ENCODE data around the gene AAGAB.
"Not testable (repeated sequence)": the region's sequence is repeated elsewhere in the genome, so short reads cannot be mapped to it uniquely, and the experiment has no call there.

Gene AAGAB

DNA sequence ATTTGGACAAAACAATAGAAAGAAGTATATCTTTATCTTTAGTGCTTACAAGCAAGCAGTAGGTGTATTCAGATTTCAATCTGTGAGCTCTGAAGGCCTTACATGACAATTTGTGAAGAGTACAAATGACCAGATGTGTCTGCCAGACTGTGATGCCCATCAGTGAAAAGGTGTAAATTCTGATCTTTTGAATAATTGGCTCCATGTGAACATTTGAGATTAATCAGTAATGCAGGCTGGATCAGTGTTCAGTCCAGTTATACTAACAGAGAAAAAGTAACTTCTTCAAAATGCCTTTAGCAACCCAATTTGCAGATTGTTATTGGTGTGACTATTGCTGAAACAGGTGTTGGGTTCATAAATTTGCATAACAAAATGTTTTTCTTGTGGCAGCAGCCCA lies 5.3 kb upstream of the AAGAB start:
- Histone ChIP-seq H3K27ac (no peak overlapping the region), H3K36me3 (ENCODE audit: control insufficient read depth, insufficient read depth, low read length) (no peaks in the 10 kb centered on the region), H3K27me3 (ENCODE audit: control insufficient read depth, insufficient read depth, low read length) (no peaks in the 10 kb centered on the region), H3K79me2 (no peaks in the 10 kb centered on the region), H3K4me1 (peaks cover 3% of the 10 kb centered on the region), H3K4me3 (ENCODE audit: low read depth, low read length) (no peak overlapping the region), H3K9ac (no peak overlapping the region), H2AFZ (no peak overlapping the region), H3K9me3 (ENCODE audit: control insufficient read depth, low read length) (no peaks in the 10 kb centered on the region), H3K4me2 (ENCODE audit: low read length) (no peak overlapping the region)
- TF ChIP-seq, protein P1, sequence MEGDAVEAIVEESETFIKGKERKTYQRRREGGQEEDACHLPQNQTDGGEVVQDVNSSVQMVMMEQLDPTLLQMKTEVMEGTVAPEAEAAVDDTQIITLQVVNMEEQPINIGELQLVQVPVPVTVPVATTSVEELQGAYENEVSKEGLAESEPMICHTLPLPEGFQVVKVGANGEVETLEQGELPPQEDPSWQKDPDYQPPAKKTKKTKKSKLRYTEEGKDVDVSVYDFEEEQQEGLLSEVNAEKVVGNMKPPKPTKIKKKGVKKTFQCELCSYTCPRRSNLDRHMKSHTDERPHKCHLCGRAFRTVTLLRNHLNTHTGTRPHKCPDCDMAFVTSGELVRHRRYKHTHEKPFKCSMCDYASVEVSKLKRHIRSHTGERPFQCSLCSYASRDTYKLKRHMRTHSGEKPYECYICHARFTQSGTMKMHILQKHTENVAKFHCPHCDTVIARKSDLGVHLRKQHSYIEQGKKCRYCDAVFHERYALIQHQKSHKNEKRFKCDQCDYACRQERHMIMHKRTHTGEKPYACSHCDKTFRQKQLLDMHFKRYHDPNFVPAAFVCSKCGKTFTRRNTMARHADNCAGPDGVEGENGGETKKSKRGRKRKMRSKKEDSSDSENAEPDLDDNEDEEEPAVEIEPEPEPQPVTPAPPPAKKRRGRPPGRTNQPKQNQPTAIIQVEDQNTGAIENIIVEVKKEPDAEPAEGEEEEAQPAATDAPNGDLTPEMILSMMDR (IDR thresholded peaks at IDR 0.05): no peak

DNA sequence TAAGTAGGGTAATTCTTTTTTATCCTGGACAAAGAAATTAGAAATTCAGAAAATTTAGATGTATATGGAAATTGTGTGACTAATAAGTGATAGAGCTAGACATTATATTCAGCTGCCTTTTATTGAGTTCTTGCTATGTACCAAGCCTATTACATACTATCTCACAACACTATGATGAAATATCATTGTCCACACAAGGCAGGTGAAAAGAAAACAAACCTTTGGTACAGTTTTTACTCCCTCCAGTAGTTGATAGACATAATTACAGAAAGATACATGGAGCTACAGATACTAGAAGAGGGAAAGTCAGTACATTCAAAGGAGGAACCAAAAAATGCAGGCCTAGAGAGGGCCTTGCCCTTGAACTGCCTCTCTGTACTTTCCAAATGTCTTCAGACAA lies 4.9 kb upstream of the AAGAB start:
- no peak overlapping the region for H3K4me3 ChIP-seq (ENCODE audit: low read depth, low read length)
- no peaks in the 10 kb centered on the region for H3K79me2 ChIP-seq
- TF ChIP-seq, protein P1 (IDR thresholded peaks at IDR 0.05): no peak
- H3K9ac ChIP-seq: no peak overlapping the region
- H3K27ac ChIP-seq: no peak overlapping the region
- H3K36me3 ChIP-seq (ENCODE audit: control insufficient read depth, insufficient read depth, low read length): no peaks in the 10 kb centered on the region
- no peaks in the 10 kb centered on the region for H3K9me3 ChIP-seq (ENCODE audit: control insufficient read depth, low read length)
- H3K27me3 ChIP-seq (ENCODE audit: control insufficient read depth, insufficient read depth, low read length): no peaks in the 10 kb centered on the region
- H3K4me2 ChIP-seq (ENCODE audit: low read length): no peak overlapping the region
- H3K4me1 ChIP-seq: peaks cover 3% of the 10 kb centered on the region
- no peak overlapping the region for H2AFZ ChIP-seq

DNA sequence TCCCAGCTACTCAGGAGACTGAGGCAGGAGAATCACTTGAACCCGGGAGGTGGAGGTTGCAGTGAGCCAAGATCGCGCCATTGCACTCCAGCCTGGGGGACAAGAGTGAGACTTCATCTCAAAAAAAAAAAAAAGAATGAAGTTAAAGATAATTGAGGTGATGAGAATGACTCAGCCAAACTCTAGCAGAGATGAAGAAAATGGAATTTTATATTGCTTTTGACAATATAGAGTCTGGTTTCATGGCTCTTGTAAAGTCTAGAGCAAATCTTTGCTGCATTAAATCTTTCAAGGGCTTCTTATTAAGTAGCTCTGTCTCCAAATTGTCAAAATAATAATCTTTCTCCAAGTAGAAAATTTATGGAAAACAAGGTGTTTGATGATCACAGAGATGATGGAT lies 4.0 kb upstream of the AAGAB start:
- not testable (repeated sequence) for H3K27me3 ChIP-seq (ENCODE audit: control insufficient read depth, insufficient read depth, low read length); H3K79me2 ChIP-seq; H3K9me3 ChIP-seq (ENCODE audit: control insufficient read depth, low read length); H3K36me3 ChIP-seq (ENCODE audit: control insufficient read depth, insufficient read depth, low read length); H3K4me3 ChIP-seq (ENCODE audit: low read depth, low read length); H3K4me2 ChIP-seq (ENCODE audit: low read length); H3K27ac ChIP-seq; H2AFZ ChIP-seq; H3K4me1 ChIP-seq; H3K9ac ChIP-seq

- TF ChIP-seq, protein P1 (IDR thresholded peaks at IDR 0.05): no peak
- H3K27ac ChIP-seq: no peak overlapping the region
Observed at GRCh38 chr15:67256051-67256450, 1.6 kb upstream of the AAGAB start.

GRCh38 chr15:67253549-67254237 lies 768 bp downstream of the AAGAB start:
- H2AFZ ChIP-seq: peak overlapping the region; percentile 94
- H3K36me3 ChIP-seq (ENCODE audit: control insufficient read depth, insufficient read depth, low read length): no peaks in the 10 kb centered on the region
- H3K9ac ChIP-seq: no peak overlapping the region
- H3K27ac ChIP-seq: peak overlapping the region; percentile 80
- TF ChIP-seq, protein P1 (IDR thresholded peaks at IDR 0.05): no peak
- peak overlapping the region; percentile 91 for H3K4me3 ChIP-seq (ENCODE audit: low read depth, low read length)
- peak overlapping the region; percentile 59 for H3K4me2 ChIP-seq (ENCODE audit: low read length)
- H3K27me3 ChIP-seq (ENCODE audit: control insufficient read depth, insufficient read depth, low read length): no peaks in the 10 kb centered on the region
- H3K4me1 ChIP-seq: peaks cover 3% of the 10 kb centered on the region
- H3K79me2 ChIP-seq: peaks cover 23% of the 10 kb centered on the region
- H3K9me3 ChIP-seq (ENCODE audit: control insufficient read depth, low read length): no peaks in the 10 kb centered on the region

More at GRCh38 chr15:67256051-67256450, 1.6 kb upstream of the AAGAB start:
- no peaks in the 10 kb centered on the region for H3K9me3 ChIP-seq (ENCODE audit: control insufficient read depth, low read length)
- H3K36me3 ChIP-seq (ENCODE audit: control insufficient read depth, insufficient read depth, low read length): no peaks in the 10 kb centered on the region
- no peak overlapping the region for H2AFZ ChIP-seq
- peaks cover 9% of the 10 kb centered on the region for H3K79me2 ChIP-seq
- H3K9ac ChIP-seq: no peak overlapping the region
- H3K4me1 ChIP-seq: peaks cover 3% of the 10 kb centered on the region
- no peak overlapping the region for H3K4me3 ChIP-seq (ENCODE audit: low read depth, low read length)
- no peak overlapping the region for H3K4me2 ChIP-seq (ENCODE audit: low read length)
- H3K27me3 ChIP-seq (ENCODE audit: control insufficient read depth, insufficient read depth, low read length): no peaks in the 10 kb centered on the region

All from parathyroid adenoma (tissue), 2 donors.